H1 (cell line): ENCODE measurements around the gene GPS1. TPM values are rescaled to one million over a fixed set of nuclear protein-coding genes. Genes with fewer than 3 reads are reported as not detected.

ENCODE experiments used
- BRCA1 ChIP-seq: IDR thresholded peaks from 2 replicates; pipeline ENCODE4 v1.6.1; 2012; ENCODE audit warnings: low read depth, low read length, improper control_type of control experiment
- CHD1 ChIP-seq: IDR thresholded peaks from 2 replicates; pipeline ENCODE4 v1.6.1; 2012; ENCODE audit warnings: low read depth, low read length, improper control_type of control experiment
- CHD7 ChIP-seq: fragments of 300-600 bp; sonication (generic); IDR thresholded peaks from 2 replicates; pipeline ENCODE4 v1.7.1; 2012; ENCODE audit warnings: low read length, moderate library complexity, mild to moderate bottlenecking, inconsistent platforms; ENCODE audit not compliant: insufficient replicate concordance
- FOSL1 ChIP-seq: IDR thresholded peaks from 2 replicates; pipeline ENCODE4 v1.6.1; 2011; ENCODE audit warnings: mild to moderate bottlenecking, low read depth, low read length, moderate library complexity; ENCODE audit not compliant: insufficient read depth
- JUN ChIP-seq: IDR thresholded peaks from 2 replicates; pipeline ENCODE4 v1.6.1; 2011; ENCODE audit warnings: low read depth, mild to moderate bottlenecking, improper control_type of control experiment, low read length
- POLR2AphosphoS5 ChIP-seq: IDR thresholded peaks from 2 replicates; pipeline ENCODE4 v1.6.1; 2011; ENCODE audit warnings: low read depth, low read length
- TAF7 ChIP-seq: optimal IDR thresholded peaks from 2 replicates; pipeline ENCODE3; 2011; ENCODE audit warnings: low read depth, mild to moderate bottlenecking, inconsistent platforms, low read length, moderate library complexity, borderline replicate concordance
- USF2 ChIP-seq: IDR thresholded peaks from 2 replicates; pipeline ENCODE4 v1.6.1; 2011; ENCODE audit warnings: low read length, improper control_type of control experiment
- polyA plus RNA-seq, 7 experiments: library from polyadenylated mRNA; depleted of rRNA in 3 of 7; stranded (reverse) in 5 of 7; unstranded in 2 of 7; fragments of >200 nt in 5 of 7; fragments of 200-250 nt in 2 of 7; gene quantifications; 1 replicate in 5 of 7; 2 replicates in 1 of 7; 4 replicates in 1 of 7; pipeline versions ENCODE4 v1.2.1 to v1.2.3, GENCODE V29; 2011 to 2013; ENCODE audit warnings: missing spikeins in 2 of 7, mixed read lengths in 2 of 7
- total RNA-seq: library from RNA; stranded (reverse); fragmentation: NEBNext Ultra II Directional; extraction: Animal tissue kit (Norgen Biotek cat#: 25700); gene quantifications from 2 replicates; pipeline ENCODE4 v1.2.1, GENCODE V29; 2021

GPS1 gene
- total and polyA plus RNA-seq, 2 of the 8 experiments (the other 6 are each of a cell fraction or from before 2014, with no cell fraction given), result 153 to 277 TPM

DNA sequence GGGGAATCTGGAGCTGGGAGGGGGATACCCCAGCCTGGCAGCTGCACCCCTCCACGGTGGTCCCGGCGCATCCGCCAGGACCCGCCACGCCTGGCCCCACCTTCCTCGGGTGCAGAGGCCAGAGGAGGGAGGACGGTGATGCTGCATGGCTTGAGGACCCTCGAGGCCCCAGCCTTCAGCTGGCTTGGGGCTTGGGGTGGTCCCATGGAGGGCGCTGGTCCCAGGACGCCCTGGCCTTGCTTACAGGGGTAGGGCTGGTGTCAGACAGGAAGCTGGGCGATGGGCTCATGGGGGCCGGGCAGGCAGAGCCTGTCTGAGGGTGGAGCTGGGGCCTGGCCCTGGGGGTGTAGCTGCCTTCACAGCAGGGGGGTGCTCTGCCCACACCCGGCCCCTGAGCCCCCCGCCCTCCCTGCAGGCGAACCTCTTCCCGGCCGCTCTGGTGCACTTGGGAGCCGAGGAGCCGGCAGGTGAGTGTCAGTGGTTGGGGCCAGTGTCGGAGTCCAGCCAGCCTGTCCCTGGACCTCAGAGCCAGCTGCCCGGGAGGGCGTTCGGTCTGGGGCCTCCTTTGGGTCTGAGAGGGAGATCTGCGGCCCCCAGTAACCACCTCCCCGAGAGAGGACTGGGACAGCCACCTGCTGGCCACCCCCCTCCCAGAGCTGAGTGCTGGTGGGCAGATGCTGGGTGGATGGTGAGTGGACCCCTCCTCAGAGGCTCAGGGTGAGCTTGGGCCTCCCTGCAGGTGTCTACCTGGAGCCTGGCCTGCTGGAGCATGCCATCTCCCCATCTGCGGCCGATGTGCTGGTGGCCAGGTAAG, 35.4 kb upstream of the GPS1 start (continued):
- TF ChIP-seq CHD7 (no peak), BRCA1 (no peak), USF2 (no peak), JUN (no peak), POLR2AphosphoS5 (no peak), FOSL1 (no peak), TAF7 (no peak), CHD1 (no peak)
